Fibroblast of lung (primary cell): Measurements from ENCODE around the gene RBP7. TPM values are rescaled to one million over a fixed set of nuclear protein-coding genes. Genes with fewer than 3 reads are reported as not detected.
A peak's percentile ranks its signal among the peaks of the same experiment; 100 is the strongest.

ENCODE experiments used
- DNase-seq, 2 donors: peaks; one replicate each; pipeline versions ENCODE4 v3.0.0 to v3.0.0-alpha.2; 2010; ENCODE audit warnings: low read depth in 2 of 2
- H2AFZ ChIP-seq: 2 replicates; pipeline ENCODE4 v1.5.1; 2012; ENCODE audit warnings: low read length, control low read depth, inconsistent platforms
- H3K27ac ChIP-seq: 2 replicates; pipeline ENCODE4 v1.5.1; 2011; ENCODE audit warnings: low read length, control low read depth; ENCODE audit not compliant: insufficient read depth
- H3K27me3 ChIP-seq: 2 replicates; pipeline ENCODE4 v1.5.1; 2011; ENCODE audit warnings: mild to moderate bottlenecking, low read length; ENCODE audit not compliant: control insufficient read depth, insufficient read depth
- H3K36me3 ChIP-seq: 2 replicates; pipeline ENCODE4 v1.5.1; 2011; ENCODE audit warnings: low read length; ENCODE audit not compliant: control insufficient read depth, insufficient read depth
- H3K4me1 ChIP-seq: 2 replicates; pipeline ENCODE4 v1.5.1; 2011; ENCODE audit warnings: low read length; ENCODE audit not compliant: control insufficient read depth, insufficient read depth; ENCODE audit errors: extremely low read depth
- H3K4me2 ChIP-seq: 2 replicates; pipeline ENCODE4 v1.5.1; 2011; ENCODE audit warnings: low read length, control low read depth; ENCODE audit not compliant: insufficient read depth; ENCODE audit errors: extremely low read depth
- H3K4me3 ChIP-seq, 4 experiments: fragments of 200-600 bp in 1 of 4; sonication (generic) in 1 of 4; replicated peaks in 1 of 4; 2 replicates each; pipeline ENCODE4 v1.5.1; 2011 to 2016; ENCODE audit warnings: low read length in 4 of 4, low read depth in 3 of 4, mild to moderate bottlenecking in 3 of 4, control low read depth in 2 of 4, inconsistent platforms in 1 of 4, mixed read lengths in 1 of 4; ENCODE audit not compliant: insufficient read depth in 1 of 4; ENCODE audit errors: control extremely low read depth in 1 of 4
- H3K79me2 ChIP-seq: 2 replicates; pipeline ENCODE4 v1.5.1; 2012; ENCODE audit warnings: mild to moderate bottlenecking, low read length, inconsistent platforms; ENCODE audit not compliant: control insufficient read depth, insufficient read depth
- H3K9ac ChIP-seq: 2 replicates; pipeline ENCODE4 v1.5.1; 2011; ENCODE audit warnings: mild to moderate bottlenecking, low read length, control low read depth; ENCODE audit not compliant: insufficient read depth
- H3K9me3 ChIP-seq: 2 replicates; pipeline ENCODE4 v1.5.1; 2012; ENCODE audit warnings: low read depth, low read length; ENCODE audit not compliant: control insufficient read depth, insufficient read depth
- H4K20me1 ChIP-seq: 2 replicates; pipeline ENCODE4 v1.5.1; 2011; ENCODE audit warnings: low read length; ENCODE audit not compliant: control insufficient read depth, insufficient read depth; ENCODE audit errors: extremely low read depth
- CTCF ChIP-seq, 2 donors: IDR thresholded peaks in 1 of 2; conservative IDR thresholded peaks in 1 of 2; 1 replicate in 1 of 2; 2 replicates in 1 of 2; pipeline ENCODE4 v1.5.1; 2011 to 2012; ENCODE audit warnings: low read length in 2 of 2, control low read depth in 1 of 2, inconsistent platforms in 1 of 2, low read depth in 1 of 2, mild to moderate bottlenecking in 1 of 2
- EZH2 ChIP-seq: IDR thresholded peaks from 2 replicates; pipeline ENCODE4 v1.5.1; 2012; ENCODE audit warnings: low read length, control low read depth, mild to moderate bottlenecking; ENCODE audit errors: missing control alignments
- polyA plus RNA-seq, 2 donors: library from polyadenylated mRNA; depleted of rRNA in 1 of 2; stranded (reverse) in 1 of 2; unstranded in 1 of 2; fragments of >200 nt; gene quantifications; 2 replicates each; pipeline ENCODE4 v1.2.1, GENCODE V29; 2011 to 2012; ENCODE audit warnings: missing spikeins in 1 of 2
- total RNA-seq: library from RNA; depleted of rRNA; stranded (reverse); fragments of >200 nt; gene quantifications from 2 replicates; pipeline ENCODE4 v1.2.1, GENCODE V29; 2014

The RBP7 gene
- total and polyA plus RNA-seq, 2 donors (not counting 1 experiment from before 2014, with no cell fraction given): not detected

- Histone ChIP-seq H3K36me3 (no peaks in the 10 kb centered on the region), H2AFZ (no peak overlapping the region), H3K9me3 (no peaks in the 10 kb centered on the region), H3K27ac (no peak overlapping the region), H4K20me1 (no peaks in the 10 kb centered on the region), H3K9ac (no peak overlapping the region), H3K4me3 (no peak overlapping the region), H3K79me2 (peaks cover 28% of the 10 kb centered on the region), H3K27me3 (no peaks in the 10 kb centered on the region), H3K4me1 (peaks cover 7% of the 10 kb centered on the region), H3K4me2 (no peak overlapping the region)
- TF ChIP-seq EZH2 (no peak), CTCF (conservative IDR thresholded peaks at IDR 0.05 in 1 of 2, IDR thresholded peaks at IDR 0.05 in 1 of 2; ENCODE audit: low read depth in 1 of 2, low read length in 2 of 2) (no peak)
- no peak for DNase-seq
Observed at GRCh38 chr1:10042746-10043145, 45.7 kb downstream of the RBP7 start.

- peaks cover 32% of the 10 kb centered on the region for H3K79me2 ChIP-seq
- DNase-seq: peak; percentile 32 to 85
- no peaks in the 10 kb centered on the region for H3K36me3 ChIP-seq
- peaks cover 7% of the 10 kb centered on the region for H3K4me1 ChIP-seq
- H3K9ac ChIP-seq: no peak overlapping the region
- H2AFZ ChIP-seq: no peak overlapping the region
- TF ChIP-seq EZH2 (no peak), CTCF (conservative IDR thresholded peaks at IDR 0.05 in 1 of 2, IDR thresholded peaks at IDR 0.05 in 1 of 2; ENCODE audit: low read depth in 1 of 2, low read length in 2 of 2) (no peak)
- peak overlapping the region in 1 of 4 experiments; percentile 11 for H3K4me3 ChIP-seq
- H4K20me1 ChIP-seq: no peaks in the 10 kb centered on the region
- no peaks in the 10 kb centered on the region for H3K9me3 ChIP-seq
- H3K4me2 ChIP-seq: peak overlapping the region; percentile 53
- no peaks in the 10 kb centered on the region for H3K27me3 ChIP-seq
- peak overlapping the region; percentile 13 for H3K27ac ChIP-seq
Observed at GRCh38 chr1:10045480-10046355, 48.7 kb downstream of the RBP7 start.

GRCh38 chr1:10046356-10047085 lies 49.5 kb downstream of the RBP7 start:
- Histone ChIP-seq H2AFZ (no peak overlapping the region), H3K27ac (peak overlapping the region; percentile 13), H3K79me2 (peaks cover 32% of the 10 kb centered on the region), H3K27me3 (no peaks in the 10 kb centered on the region), H4K20me1 (no peaks in the 10 kb centered on the region), H3K4me3 (peak overlapping the region in 1 of 4 experiments; percentile 11), H3K36me3 (no peaks in the 10 kb centered on the region), H3K9me3 (no peaks in the 10 kb centered on the region), H3K9ac (no peak overlapping the region), H3K4me1 (peaks cover 7% of the 10 kb centered on the region), H3K4me2 (peak overlapping the region; percentile 53)
- peak in 1 of 2 donors; percentile 71 for DNase-seq
- TF ChIP-seq CTCF (conservative IDR thresholded peaks at IDR 0.05 in 1 of 2, IDR thresholded peaks at IDR 0.05 in 1 of 2; ENCODE audit: low read depth in 1 of 2, low read length in 2 of 2) (no peak), EZH2 (no peak)
